HG02610 (cell line): Measurements from ENCODE around the gene ZNF627.
"Not testable (repeated sequence)": the region's sequence is repeated elsewhere in the genome, so short reads cannot be mapped to it uniquely, and the experiment has no call there.

Experiments
- ATAC-seq: cut with Tn5 transposase; IDR thresholded peaks from one replicate; pipeline ENCODE4 v1.9.1; 2021; ENCODE audit warnings: mild to moderate bottlenecking, moderate library complexity; ENCODE audit not compliant: unreplicated experiment

Gene ZNF627

DNA sequence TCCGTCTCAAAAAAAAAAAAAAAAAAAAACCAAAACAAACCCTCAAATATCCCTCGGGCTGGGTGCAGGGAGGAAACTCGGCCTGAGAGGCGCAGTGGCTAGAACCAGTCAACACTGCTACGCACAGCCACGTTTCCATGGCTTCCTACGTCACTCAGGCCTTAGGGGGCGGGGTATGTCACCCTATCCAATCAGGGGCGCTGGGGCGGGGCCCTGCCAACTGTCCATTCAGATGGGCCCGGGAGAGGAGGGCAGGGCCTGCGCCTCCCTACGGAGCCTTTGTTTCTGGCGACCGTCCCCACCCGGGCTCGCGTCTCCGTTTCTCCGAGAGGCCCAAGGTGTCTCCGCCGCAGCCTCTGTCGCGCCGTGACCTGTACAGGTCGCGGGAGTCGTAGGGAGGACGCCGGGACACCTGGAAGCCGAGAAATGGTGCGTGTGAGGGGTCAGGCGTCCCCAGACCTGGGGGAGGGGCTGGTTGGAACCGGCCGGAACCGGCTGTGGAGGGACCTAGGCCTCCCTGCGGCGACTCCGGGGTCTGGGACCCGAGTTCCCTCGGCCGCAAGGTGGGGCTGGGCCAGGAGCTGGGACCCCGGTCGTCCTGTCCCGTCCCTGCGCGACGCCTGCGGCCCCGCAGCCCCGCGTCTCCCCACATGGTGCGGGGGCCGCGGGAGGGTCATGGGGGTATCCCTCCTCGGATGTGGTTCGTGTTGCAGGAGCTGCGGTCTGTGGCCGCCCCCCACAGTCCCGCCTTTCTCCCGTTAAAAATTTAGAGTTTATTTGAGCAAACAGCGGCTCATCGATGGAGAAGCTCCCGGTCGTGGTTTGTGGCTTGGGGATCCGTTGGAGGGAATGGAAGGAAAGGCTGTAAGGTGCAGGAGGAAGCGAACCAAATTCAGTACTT is at the start of gene ZNF627:
TSS of gene ZNF627 (plus strand) at position 282 of the 901 bp plus-strand sequence. CDS start at position 427, 145 bp downstream.
- ATAC-seq, result peak; percentile 93

- no peak for ATAC-seq
Measured at GRCh38 chr19:11547929-11548700, 49.2 kb upstream of the ZNF627 start.

DNA sequence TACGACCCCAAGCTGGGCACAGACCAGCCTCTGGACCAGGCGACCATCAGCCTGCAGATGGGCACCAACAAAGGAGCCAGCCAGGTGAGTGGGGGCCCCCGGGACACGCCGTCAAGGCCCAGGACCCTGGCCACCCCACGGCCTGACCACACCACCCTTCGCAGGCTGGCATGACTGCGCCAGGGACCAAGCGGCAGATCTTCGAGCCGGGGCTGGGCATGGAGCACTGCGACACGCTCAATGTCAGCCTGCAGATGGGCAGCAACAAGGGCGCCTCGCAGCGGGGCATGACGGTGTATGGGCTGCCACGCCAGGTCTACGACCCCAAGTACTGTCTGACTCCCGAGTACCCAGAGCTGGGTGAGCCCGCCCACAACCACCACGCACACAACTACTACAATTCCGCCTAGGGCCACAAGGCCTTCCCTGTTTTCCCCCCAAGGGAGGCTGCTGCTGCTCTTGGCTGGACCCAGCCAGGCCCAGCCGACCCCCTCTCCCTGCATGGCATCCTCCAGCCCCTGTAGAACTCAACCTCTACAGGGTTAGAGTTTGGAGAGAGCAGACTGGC is 47.8 kb upstream of the ZNF627 start:
- ATAC-seq, result no peak

DNA sequence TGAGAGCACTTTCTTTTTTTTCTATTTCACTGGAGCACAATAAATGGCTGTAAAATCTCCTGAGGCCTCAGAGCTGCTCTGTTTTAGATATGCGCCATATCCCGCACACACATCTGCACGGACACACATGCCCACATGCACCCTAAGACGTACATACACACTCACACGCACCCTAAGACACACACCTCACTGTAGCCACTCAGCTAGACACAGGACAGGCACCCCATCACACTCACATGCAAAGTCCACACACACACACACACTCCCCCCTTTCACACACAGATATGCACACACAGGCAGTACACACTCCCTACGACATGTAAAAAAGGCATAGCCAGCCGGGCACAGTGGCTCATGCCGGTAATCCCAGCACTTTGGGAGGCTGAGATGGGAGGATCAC is 47.0 kb upstream of the ZNF627 start:
- ATAC-seq, result no peak

GRCh38 chr19:11551603-11552235 is 45.6 kb upstream of the ZNF627 start:
- ATAC-seq, result no peak

- ATAC-seq, result no peak
Measured at GRCh38 chr19:11552666-11553372, 44.5 kb upstream of the ZNF627 start.

GRCh38 chr19:11554160-11554559 is 43.1 kb upstream of the ZNF627 start:
- ATAC-seq, result no peak

GRCh38 chr19:11555246-11555645 is 42.0 kb upstream of the ZNF627 start:
- ATAC-seq, result no peak

GRCh38 chr19:11556634-11557420 is 40.5 kb upstream of the ZNF627 start:
- ATAC-seq, result no peak

DNA sequence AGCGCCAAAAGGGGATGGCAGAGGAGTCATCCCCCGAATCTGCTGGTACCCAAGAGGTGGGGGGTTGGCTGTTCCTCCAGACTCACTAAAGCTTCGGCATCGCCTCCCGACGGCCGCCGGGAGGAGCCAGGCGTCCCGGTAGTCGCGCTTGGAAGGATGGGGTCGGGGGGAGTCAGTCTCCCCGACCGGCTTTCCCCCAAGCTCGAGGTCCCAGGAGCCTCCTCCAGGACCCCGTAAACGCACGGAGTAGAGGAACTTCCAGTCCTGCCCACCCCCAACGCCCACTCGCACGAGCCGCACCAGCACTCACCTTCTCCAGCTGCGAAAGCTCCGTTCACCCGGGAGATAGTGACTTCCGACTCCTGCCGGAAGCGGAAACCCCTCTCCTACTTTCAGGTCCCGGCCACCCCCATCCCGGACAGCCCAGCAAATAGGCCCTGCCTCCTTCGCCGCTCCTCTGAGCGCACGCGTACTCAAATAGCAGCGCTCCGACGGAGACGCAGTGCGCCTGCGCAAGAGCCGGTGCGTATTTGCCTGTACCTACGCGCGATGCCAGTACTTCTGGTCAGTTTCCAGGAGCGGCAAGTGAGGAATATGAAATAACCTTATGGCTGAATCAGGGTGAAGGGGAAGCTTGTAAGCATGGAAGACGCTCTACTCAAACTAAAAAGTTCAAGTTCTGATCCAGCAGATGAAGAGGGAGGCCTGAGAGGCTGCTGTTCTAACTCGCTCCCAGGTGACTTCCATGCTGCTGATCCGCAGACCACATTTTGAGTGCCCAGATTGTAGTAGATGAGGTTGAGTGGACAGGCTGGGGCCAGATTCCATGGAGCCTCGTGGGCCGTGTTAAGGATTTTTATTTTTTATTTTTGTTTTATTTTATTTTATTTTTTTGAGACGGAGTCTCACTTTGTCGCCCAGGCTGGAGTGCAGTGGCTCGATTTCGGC is 38.1 kb upstream of the ZNF627 start, which contains the start of gene ELOF1:
TSS of gene ELOF1 (minus strand) at position 350 of the 948 bp plus-strand sequence. CDS start 4,883 bp downstream, outside the sequence.
- ATAC-seq, result peak; percentile 82

DNA sequence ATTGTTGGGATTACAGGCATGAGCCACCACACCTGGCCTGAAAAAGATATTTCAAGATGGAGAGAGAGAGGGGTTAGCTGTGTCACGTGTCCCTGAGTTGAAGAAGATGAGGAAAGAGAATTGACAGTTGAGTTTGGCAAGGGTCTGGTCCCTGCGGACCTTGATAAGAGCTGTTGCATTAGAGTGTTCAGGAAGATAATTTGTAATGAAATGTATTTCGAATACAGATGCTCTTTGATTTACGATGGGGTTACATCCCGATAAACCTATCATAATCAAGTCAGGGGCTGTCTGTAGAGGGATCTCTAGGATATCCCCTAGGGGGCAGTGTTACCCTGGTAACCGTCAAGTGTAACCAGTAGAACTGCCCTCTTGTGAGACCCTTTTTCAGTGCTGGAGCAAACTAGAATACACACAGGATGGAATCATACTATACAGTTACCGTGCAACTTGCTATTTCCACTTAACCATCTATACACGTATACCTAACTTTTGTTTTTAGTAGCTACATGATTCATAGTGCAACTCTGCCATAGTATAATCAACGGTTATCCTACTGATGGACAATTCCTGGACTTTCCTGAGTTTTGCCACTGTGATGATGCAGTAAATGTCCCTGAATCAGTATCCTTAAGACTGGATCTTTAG is 36.8 kb upstream of the ZNF627 start:
- no peak for ATAC-seq

- no peak for ATAC-seq
Measured at GRCh38 chr19:11563532-11563931, 33.8 kb upstream of the ZNF627 start.

- not testable (repeated sequence) for ATAC-seq
Measured at GRCh38 chr19:11564082-11564807, 33.0 kb upstream of the ZNF627 start.

DNA sequence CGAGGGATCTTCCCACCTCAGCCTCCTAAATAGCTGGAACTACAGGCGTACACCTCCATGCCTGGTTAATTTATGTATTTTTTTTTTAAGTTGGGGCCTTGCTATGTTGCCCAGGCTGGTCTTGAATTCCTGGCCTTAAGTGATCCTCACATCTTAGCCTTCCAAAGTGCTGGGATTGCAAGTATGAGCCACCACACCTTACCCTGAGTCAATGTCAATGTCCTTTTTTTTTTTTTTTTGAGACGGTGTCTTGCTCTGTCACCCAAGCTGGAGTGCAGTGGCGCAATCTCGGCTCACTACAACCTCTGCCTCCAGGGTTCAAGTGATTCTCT is 31.7 kb upstream of the ZNF627 start:
- ATAC-seq, result not testable (repeated sequence)

- ATAC-seq, result no peak
Measured at GRCh38 chr19:11566164-11566563, 31.1 kb upstream of the ZNF627 start.

- ATAC-seq, result no peak
Measured at GRCh38 chr19:11570039-11570462, 27.2 kb upstream of the ZNF627 start.

- not testable (repeated sequence) for ATAC-seq
Measured at GRCh38 chr19:11573354-11573753, 23.9 kb upstream of the ZNF627 start.
